Activated naive CD8-positive, alpha-beta T cell treated with anti-CD3 and anti-CD28 coated beads, Interleukin-2, amount 10 ng/mL, durations not matched to agents 7 days and 5 days (primary cell): ENCODE results near the gene TNFRSF11A. TPM values are rescaled to one million over a fixed set of nuclear protein-coding genes. Genes with fewer than 3 reads are reported as not detected.
A peak's percentile ranks its signal among the peaks of the same experiment; 100 is the strongest.

Experiments used
- ATAC-seq: fragments of 150-1000 bp; cut with Tn5 transposase; one replicate; pipeline ENCODE4 v1.10.0; 2021; ENCODE audit warnings: low read depth, moderate library complexity
- POLR2A ChIA-PET: fragments of 350-600 bp; sonication (Branson Sonifier 250); formaldehyde crosslinking; loops from one replicate; lab custom pipeline; 2021; ENCODE audit warnings: antibody characterized with exemption; lab: Charles Lee
- DNase-seq: peaks from one replicate; pipeline ENCODE4 v3.0.0; 2021
- H3K27ac Mint-ChIP-seq: one replicate; pipeline ENCODE4 v1.8.0; 2022; ENCODE audit warnings: mild to moderate bottlenecking, mixed read lengths
- H3K27me3 Mint-ChIP-seq: one replicate; pipeline ENCODE4 v1.8.0; 2022; ENCODE audit warnings: mild to moderate bottlenecking, moderate library complexity, mixed read lengths
- H3K36me3 Mint-ChIP-seq: one replicate; pipeline ENCODE4 v1.8.0; 2021; ENCODE audit warnings: mild to moderate bottlenecking, mixed read lengths
- H3K4me1 Mint-ChIP-seq: one replicate; pipeline ENCODE4 v1.8.0; 2021; ENCODE audit warnings: mixed read lengths
- H3K4me3 Mint-ChIP-seq: one replicate; pipeline ENCODE4 v1.8.0; 2022; ENCODE audit warnings: mild to moderate bottlenecking, moderate library complexity, mixed read lengths
- H3K9me3 Mint-ChIP-seq: one replicate; pipeline ENCODE4 v1.8.0; 2021; ENCODE audit warnings: mixed read lengths
- total RNA-seq, 2 experiments: library from RNA; stranded (reverse); gene quantifications; one replicate each; pipeline ENCODE4 v1.2.3, GENCODE V29; 2021

The TNFRSF11A gene
- total RNA-seq, 2 experiments from 2014 or later = 7.5 to 8.0 TPM

- POLR2A ChIA-PET = no interaction called here
- DNase-seq = no peak
- no peak for ATAC-seq
These were observed 16.4 kb downstream of the TNFRSF11A start for GRCh38 chr18:62341473-62341872.

DNA sequence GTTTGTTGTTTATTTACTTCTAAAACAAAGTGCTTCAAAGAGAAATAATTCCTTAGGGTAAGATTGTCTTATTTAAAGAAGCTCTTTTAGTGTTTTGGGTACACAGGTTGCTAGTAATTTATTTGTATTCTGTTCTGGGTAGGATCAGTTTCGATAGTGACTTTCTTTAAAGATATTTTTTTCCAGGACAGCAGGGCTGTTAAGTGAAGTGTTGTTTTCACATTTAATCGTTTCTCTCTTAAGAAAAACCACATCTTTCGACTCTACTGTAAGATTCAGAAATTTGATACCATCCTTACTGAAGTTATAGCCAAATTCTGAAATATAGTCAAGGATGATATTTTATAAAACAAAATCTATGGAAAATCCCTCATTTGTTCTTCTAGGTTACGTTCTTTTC, 17.8 kb downstream of the TNFRSF11A start:
- no peak overlapping the region for H3K27ac Mint-ChIP-seq
- no peak overlapping the region for H3K4me3 Mint-ChIP-seq
- ATAC-seq (no peak), DNase-seq (no peak)
- H3K4me1 Mint-ChIP-seq = peaks cover 7% of the 10 kb centered on the region
- POLR2A ChIA-PET = interaction anchor here (0.6 kb wide), 1 partner anchor 169 kb away, joined by 3 read pairs; no protein-coding TSS in a partner anchor
- H3K27me3 Mint-ChIP-seq = peaks cover 17% of the 10 kb centered on the region
- no peaks in the 10 kb centered on the region for H3K36me3 Mint-ChIP-seq
- no peaks in the 10 kb centered on the region for H3K9me3 Mint-ChIP-seq

More at GRCh38 chr18:62341473-62341872, 16.4 kb downstream of the TNFRSF11A start:
- Mint-ChIP-seq H3K4me1 (no peaks in the 10 kb centered on the region), H3K27ac (no peak overlapping the region), H3K36me3 (no peaks in the 10 kb centered on the region), H3K27me3 (peaks cover 14% of the 10 kb centered on the region), H3K4me3 (no peak overlapping the region), H3K9me3 (no peaks in the 10 kb centered on the region)

- H3K4me3 Mint-ChIP-seq = no peak overlapping the region
- no peaks in the 10 kb centered on the region for H3K9me3 Mint-ChIP-seq
- no peak for ATAC-seq
- POLR2A ChIA-PET = interaction anchor here (0.6 kb wide), 1 partner anchor 169 kb away, joined by 3 read pairs; no protein-coding TSS in a partner anchor
- no peak overlapping the region for H3K27ac Mint-ChIP-seq
- H3K4me1 Mint-ChIP-seq = peaks cover 7% of the 10 kb centered on the region
- peaks cover 17% of the 10 kb centered on the region for H3K27me3 Mint-ChIP-seq
- peaks cover 2% of the 10 kb centered on the region for H3K36me3 Mint-ChIP-seq
- no peak for DNase-seq
These were observed 18.2 kb downstream of the TNFRSF11A start for GRCh38 chr18:62343316-62343715.

- Mint-ChIP-seq H3K27me3 (peaks cover 12% of the 10 kb centered on the region), H3K4me3 (no peak overlapping the region), H3K4me1 (peaks cover 11% of the 10 kb centered on the region), H3K9me3 (no peaks in the 10 kb centered on the region), H3K27ac (no peak overlapping the region), H3K36me3 (peaks cover 2% of the 10 kb centered on the region)
- DNase-seq = no peak
- POLR2A ChIA-PET = no interaction called here
- ATAC-seq = no peak
These were observed 20.8 kb downstream of the TNFRSF11A start for GRCh38 chr18:62345909-62346308.

DNA sequence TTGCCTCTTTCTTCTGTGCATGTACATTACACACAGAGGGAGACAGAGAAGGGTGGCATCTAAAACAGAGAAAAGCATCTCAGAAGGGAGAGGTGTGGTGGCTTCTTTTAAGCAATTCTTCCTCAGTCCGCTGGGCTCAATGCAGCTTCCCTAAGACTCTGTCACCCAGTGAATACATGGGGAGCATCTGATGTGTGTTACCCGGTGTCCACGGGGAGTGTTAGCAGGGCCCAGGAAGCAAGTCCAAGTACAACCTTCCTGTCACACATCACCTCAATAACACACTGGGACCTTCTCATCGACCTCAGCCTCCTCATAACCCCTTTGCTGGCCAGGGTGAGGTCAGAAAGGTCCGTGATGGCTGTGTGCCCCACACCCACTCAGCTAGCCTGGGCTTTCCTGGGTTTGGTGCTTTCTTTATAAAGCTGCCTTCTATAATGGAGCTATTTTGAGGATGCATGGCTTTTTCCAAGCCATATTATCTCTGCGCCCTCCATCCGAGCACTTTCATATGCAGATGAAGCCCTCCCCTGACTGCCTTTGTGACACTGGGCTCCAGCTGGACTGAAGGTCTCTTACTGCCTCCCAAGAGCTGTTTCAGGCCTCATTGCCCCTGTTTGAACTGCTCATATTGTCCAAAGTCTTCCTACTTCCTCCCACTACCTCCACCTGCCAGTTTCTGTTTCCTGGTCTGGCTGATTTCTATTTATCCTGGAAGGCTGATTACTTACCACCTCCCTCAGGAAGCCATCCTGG, 21.4 kb downstream of the TNFRSF11A start:
- no peaks in the 10 kb centered on the region for H3K9me3 Mint-ChIP-seq
- POLR2A ChIA-PET = no interaction called here
- peaks cover 2% of the 10 kb centered on the region for H3K36me3 Mint-ChIP-seq
- H3K4me3 Mint-ChIP-seq = no peak overlapping the region
- peaks cover 12% of the 10 kb centered on the region for H3K27me3 Mint-ChIP-seq
- H3K4me1 Mint-ChIP-seq = peaks cover 11% of the 10 kb centered on the region
- ATAC-seq (no peak), DNase-seq (no peak)
- no peak overlapping the region for H3K27ac Mint-ChIP-seq

DNA sequence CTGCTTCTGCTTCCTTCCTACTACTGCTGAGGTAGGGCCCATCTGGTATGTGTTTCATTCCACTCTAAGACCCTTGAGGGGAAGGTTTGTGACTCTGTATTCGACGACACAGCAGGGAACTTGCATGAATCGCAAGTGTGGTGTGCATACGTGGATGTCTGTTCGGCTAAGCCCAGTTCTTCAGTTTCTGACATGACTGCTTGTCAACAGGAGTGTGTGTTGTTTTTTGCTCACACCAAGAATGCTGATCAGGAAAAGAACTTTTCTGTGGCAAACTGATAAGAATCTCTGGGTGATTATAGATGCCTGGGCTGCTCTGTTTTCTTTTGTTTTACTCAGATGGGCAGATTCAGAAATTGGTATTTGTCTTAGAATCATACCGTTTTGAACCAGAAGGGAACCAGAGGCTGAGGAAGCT, 22.0 kb downstream of the TNFRSF11A start:
- H3K4me3 Mint-ChIP-seq = no peak overlapping the region
- ATAC-seq (no peak), DNase-seq (no peak)
- peaks cover 12% of the 10 kb centered on the region for H3K27me3 Mint-ChIP-seq
- H3K9me3 Mint-ChIP-seq = no peaks in the 10 kb centered on the region
- H3K36me3 Mint-ChIP-seq = peaks cover 2% of the 10 kb centered on the region
- POLR2A ChIA-PET = no interaction called here
- H3K4me1 Mint-ChIP-seq = peaks cover 11% of the 10 kb centered on the region
- no peak overlapping the region for H3K27ac Mint-ChIP-seq

DNA sequence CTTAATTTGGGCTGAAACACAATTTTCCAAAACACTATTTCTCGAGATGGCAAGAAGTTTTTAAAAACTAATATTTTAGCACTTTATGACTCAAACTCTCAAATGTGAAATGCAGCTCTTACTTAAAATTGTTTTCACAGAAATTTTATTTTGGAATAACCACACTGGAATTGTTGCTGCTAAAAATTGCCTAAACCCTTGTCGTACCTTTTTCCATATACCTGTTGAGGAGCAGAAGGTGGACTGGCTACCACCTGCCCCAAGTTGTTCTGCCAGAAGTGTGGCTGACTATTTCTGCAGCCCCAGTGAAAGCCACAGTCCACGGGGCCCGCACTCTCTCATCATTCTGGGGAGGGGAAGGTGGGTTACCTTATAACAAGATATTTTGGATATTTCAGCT, 23.4 kb downstream of the TNFRSF11A start:
- H3K36me3 Mint-ChIP-seq = peaks cover 2% of the 10 kb centered on the region
- no peak overlapping the region for H3K27ac Mint-ChIP-seq
- no peaks in the 10 kb centered on the region for H3K9me3 Mint-ChIP-seq
- peaks cover 7% of the 10 kb centered on the region for H3K27me3 Mint-ChIP-seq
- H3K4me1 Mint-ChIP-seq = peaks cover 11% of the 10 kb centered on the region
- H3K4me3 Mint-ChIP-seq = no peak overlapping the region
- DNase-seq (no peak), ATAC-seq (no peak)
- POLR2A ChIA-PET = no interaction called here

- DNase-seq = no peak
- Mint-ChIP-seq H3K27me3 (no peaks in the 10 kb centered on the region), H3K4me1 (peaks cover 4% of the 10 kb centered on the region), H3K36me3 (peaks cover 2% of the 10 kb centered on the region), H3K4me3 (no peak overlapping the region), H3K9me3 (no peaks in the 10 kb centered on the region), H3K27ac (no peak overlapping the region)
- ATAC-seq = no peak
- POLR2A ChIA-PET = no interaction called here
These were observed 28.1 kb downstream of the TNFRSF11A start for GRCh38 chr18:62353170-62353569.

- no peak overlapping the region for H3K27ac Mint-ChIP-seq
- no peak overlapping the region for H3K4me3 Mint-ChIP-seq
- no peaks in the 10 kb centered on the region for H3K27me3 Mint-ChIP-seq
- H3K4me1 Mint-ChIP-seq = peaks cover 4% of the 10 kb centered on the region
- ATAC-seq = no peak
- no peaks in the 10 kb centered on the region for H3K9me3 Mint-ChIP-seq
- DNase-seq = no peak
- peaks cover 2% of the 10 kb centered on the region for H3K36me3 Mint-ChIP-seq
- POLR2A ChIA-PET = no interaction called here
These were observed 29.0 kb downstream of the TNFRSF11A start for GRCh38 chr18:62354151-62354550.

DNA sequence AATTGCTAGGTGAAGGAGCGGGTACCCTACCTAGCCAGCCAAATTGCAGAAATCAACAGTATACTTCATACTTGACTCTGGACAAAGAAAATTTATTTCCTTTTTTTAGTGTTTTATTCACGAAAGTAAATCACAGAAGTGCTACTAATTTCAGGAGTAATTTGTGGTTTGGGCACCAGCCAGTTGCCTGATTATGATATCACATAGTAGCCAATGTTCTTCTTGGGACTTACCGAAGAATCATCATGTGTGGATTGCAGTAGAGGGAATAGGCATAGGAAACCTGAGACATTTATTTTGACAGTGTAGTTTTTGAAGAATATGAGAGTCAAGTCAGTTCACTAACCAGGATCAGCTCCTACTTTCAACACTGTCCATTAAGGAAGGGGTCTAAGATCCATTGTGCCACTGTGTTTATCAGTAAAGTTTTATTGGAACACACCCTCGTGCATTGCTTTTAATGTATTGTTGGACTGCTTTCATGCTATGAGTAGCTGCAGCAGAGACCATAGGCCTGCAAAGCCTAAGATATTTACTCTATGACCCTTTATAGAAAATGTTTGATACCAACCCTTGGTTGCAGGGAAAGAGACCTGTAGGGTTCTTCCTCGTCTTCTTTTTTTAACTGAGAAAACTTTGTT, 32.1 kb downstream of the TNFRSF11A start:
- POLR2A ChIA-PET = no interaction called here
- H3K4me1 Mint-ChIP-seq = no peaks in the 10 kb centered on the region
- H3K27me3 Mint-ChIP-seq = no peaks in the 10 kb centered on the region
- H3K36me3 Mint-ChIP-seq = peaks cover 8% of the 10 kb centered on the region
- ATAC-seq (no peak), DNase-seq (no peak)
- H3K9me3 Mint-ChIP-seq = no peaks in the 10 kb centered on the region
- no peak overlapping the region for H3K4me3 Mint-ChIP-seq
- H3K27ac Mint-ChIP-seq = no peak overlapping the region

DNA sequence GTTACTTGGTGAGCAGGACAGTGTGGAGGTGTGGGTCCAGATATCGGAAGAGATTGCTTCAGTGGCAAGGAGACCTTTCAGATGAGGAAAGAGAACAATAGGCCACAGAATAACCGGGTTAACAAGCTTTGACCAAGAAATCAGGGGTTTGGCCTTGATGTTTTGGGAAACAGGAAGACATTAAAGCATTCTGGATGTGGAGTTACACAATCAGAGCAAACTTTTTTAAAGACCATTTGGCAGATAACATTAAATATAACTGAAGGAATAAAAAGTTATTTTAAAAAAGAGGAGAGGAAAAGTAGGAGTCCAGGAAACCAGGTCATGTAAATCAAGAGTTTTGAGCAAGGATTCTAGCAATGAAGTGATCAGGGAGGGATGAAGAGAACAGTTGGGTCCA, 35.7 kb downstream of the TNFRSF11A start:
- no peaks in the 10 kb centered on the region for H3K9me3 Mint-ChIP-seq
- ATAC-seq = no peak
- no peak overlapping the region for H3K4me3 Mint-ChIP-seq
- POLR2A ChIA-PET = no interaction called here
- no peak for DNase-seq
- H3K36me3 Mint-ChIP-seq = peaks cover 23% of the 10 kb centered on the region
- H3K4me1 Mint-ChIP-seq = peaks cover 4% of the 10 kb centered on the region
- H3K27me3 Mint-ChIP-seq = no peaks in the 10 kb centered on the region
- no peak overlapping the region for H3K27ac Mint-ChIP-seq

- H3K4me1 Mint-ChIP-seq = peaks cover 4% of the 10 kb centered on the region
- no peaks in the 10 kb centered on the region for H3K27me3 Mint-ChIP-seq
- H3K4me3 Mint-ChIP-seq = no peak overlapping the region
- peaks cover 26% of the 10 kb centered on the region for H3K36me3 Mint-ChIP-seq
- H3K27ac Mint-ChIP-seq = no peak overlapping the region
- POLR2A ChIA-PET = no interaction called here
- no peak for DNase-seq
- ATAC-seq = no peak
- no peaks in the 10 kb centered on the region for H3K9me3 Mint-ChIP-seq
These were observed 36.2 kb downstream of the TNFRSF11A start for GRCh38 chr18:62361288-62361687.

DNA sequence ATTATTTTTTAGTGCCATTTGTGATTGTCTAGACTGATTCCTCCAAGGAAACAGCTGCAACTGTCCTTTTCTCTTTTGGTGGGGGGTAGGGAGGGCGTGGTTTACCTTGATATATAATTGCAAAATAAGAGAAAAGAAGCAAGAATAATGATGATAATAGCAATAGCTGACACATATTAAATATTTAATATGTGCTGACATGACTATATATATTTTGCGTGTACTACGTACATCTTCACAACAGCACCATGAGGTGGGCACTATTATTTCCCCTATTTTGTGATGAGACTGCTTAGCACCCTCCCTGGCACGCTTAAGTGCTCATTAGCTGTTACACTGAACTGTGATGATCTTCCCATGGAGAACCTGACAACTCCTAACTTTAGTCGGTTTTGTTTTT, 39.4 kb downstream of the TNFRSF11A start:
- H3K36me3 Mint-ChIP-seq = peaks cover 36% of the 10 kb centered on the region
- DNase-seq (no peak), ATAC-seq (no peak)
- H3K4me3 Mint-ChIP-seq = no peak overlapping the region
- H3K4me1 Mint-ChIP-seq = peaks cover 10% of the 10 kb centered on the region
- POLR2A ChIA-PET = no interaction called here
- no peaks in the 10 kb centered on the region for H3K27me3 Mint-ChIP-seq
- H3K27ac Mint-ChIP-seq = no peak overlapping the region
- H3K9me3 Mint-ChIP-seq = no peaks in the 10 kb centered on the region

- no peak for DNase-seq
- POLR2A ChIA-PET = no interaction called here
- Mint-ChIP-seq H3K36me3 (peaks cover 36% of the 10 kb centered on the region), H3K4me3 (no peak overlapping the region), H3K4me1 (peaks cover 11% of the 10 kb centered on the region), H3K27me3 (no peaks in the 10 kb centered on the region), H3K9me3 (no peaks in the 10 kb centered on the region), H3K27ac (peak overlapping the region; percentile 60)
- peak; percentile 60 for ATAC-seq
These were observed 40.3 kb downstream of the TNFRSF11A start for GRCh38 chr18:62365420-62365819.
